ENCODE results near the gene TAS2R30.

- TF ChIP-seq, protein P1, sequence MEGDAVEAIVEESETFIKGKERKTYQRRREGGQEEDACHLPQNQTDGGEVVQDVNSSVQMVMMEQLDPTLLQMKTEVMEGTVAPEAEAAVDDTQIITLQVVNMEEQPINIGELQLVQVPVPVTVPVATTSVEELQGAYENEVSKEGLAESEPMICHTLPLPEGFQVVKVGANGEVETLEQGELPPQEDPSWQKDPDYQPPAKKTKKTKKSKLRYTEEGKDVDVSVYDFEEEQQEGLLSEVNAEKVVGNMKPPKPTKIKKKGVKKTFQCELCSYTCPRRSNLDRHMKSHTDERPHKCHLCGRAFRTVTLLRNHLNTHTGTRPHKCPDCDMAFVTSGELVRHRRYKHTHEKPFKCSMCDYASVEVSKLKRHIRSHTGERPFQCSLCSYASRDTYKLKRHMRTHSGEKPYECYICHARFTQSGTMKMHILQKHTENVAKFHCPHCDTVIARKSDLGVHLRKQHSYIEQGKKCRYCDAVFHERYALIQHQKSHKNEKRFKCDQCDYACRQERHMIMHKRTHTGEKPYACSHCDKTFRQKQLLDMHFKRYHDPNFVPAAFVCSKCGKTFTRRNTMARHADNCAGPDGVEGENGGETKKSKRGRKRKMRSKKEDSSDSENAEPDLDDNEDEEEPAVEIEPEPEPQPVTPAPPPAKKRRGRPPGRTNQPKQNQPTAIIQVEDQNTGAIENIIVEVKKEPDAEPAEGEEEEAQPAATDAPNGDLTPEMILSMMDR (IDR thresholded peaks at IDR 0.05), result no peak
- no peak for TF ChIP-seq POLR2A (IDR thresholded peaks at IDR 0.05)
Observed at GRCh38 chr12:11143352-11143751, 8.9 kb upstream of the TAS2R30 start.
